ENCODE data around the gene TENT5C. TPM values are rescaled to one million over a fixed set of nuclear protein-coding genes. Genes with fewer than 3 reads are reported as not detected.

Gene TENT5C
- total and polyA plus RNA-seq, 8 donors = 11.6 to 25.8 (median 15.9) TPM

- ATAC-seq = no peak
- Histone ChIP-seq H3K9me3 (no peaks in the 10 kb centered on the region), H3K4me3 (no peak overlapping the region), H3K36me3 (no peaks in the 10 kb centered on the region), H3K27me3 (no peaks in the 10 kb centered on the region), H3K27ac (no peak overlapping the region), H3K4me1 (peaks cover 0 to 3% of the 10 kb centered on the region in 2 donors)
- TF ChIP-seq, protein P1, sequence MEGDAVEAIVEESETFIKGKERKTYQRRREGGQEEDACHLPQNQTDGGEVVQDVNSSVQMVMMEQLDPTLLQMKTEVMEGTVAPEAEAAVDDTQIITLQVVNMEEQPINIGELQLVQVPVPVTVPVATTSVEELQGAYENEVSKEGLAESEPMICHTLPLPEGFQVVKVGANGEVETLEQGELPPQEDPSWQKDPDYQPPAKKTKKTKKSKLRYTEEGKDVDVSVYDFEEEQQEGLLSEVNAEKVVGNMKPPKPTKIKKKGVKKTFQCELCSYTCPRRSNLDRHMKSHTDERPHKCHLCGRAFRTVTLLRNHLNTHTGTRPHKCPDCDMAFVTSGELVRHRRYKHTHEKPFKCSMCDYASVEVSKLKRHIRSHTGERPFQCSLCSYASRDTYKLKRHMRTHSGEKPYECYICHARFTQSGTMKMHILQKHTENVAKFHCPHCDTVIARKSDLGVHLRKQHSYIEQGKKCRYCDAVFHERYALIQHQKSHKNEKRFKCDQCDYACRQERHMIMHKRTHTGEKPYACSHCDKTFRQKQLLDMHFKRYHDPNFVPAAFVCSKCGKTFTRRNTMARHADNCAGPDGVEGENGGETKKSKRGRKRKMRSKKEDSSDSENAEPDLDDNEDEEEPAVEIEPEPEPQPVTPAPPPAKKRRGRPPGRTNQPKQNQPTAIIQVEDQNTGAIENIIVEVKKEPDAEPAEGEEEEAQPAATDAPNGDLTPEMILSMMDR (IDR thresholded peaks at IDR 0.05) = no peak
- no peak for DNase-seq
- intact Hi-C loops (cut with DNase I) = no loop called here
Measured at GRCh38 chr1:117651616-117652015, 45.8 kb downstream of the TENT5C start.

DNA sequence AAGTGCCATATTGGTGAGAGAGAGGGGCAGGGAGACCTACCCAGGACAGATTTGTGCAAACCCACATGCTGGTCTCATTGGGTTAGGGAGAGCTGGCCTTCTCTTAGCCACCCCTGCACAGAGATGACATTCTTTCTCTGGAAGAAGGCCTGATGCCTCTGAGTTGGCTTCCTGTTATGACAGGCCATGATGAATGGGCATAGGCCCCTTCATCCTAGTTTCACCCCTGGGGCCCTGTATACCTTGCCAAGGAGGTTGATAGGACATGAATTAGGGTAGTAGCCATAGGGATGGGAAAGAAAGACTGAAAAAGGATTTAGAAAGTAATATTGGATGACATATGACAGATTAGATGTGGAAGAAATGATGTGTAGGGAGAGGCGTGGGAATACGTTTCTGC is 46.6 kb downstream of the TENT5C start:
- no peak for ATAC-seq
- intact Hi-C loops (cut with DNase I) = no loop called here
- Histone ChIP-seq H3K4me3 (no peak overlapping the region), H3K36me3 (no peaks in the 10 kb centered on the region), H3K4me1 (peaks cover 0 to 10% of the 10 kb centered on the region in 2 donors), H3K27me3 (no peaks in the 10 kb centered on the region), H3K9me3 (no peaks in the 10 kb centered on the region), H3K27ac (no peak overlapping the region)
- no peak for DNase-seq
- TF ChIP-seq, protein P1 (IDR thresholded peaks at IDR 0.05) = no peak

DNA sequence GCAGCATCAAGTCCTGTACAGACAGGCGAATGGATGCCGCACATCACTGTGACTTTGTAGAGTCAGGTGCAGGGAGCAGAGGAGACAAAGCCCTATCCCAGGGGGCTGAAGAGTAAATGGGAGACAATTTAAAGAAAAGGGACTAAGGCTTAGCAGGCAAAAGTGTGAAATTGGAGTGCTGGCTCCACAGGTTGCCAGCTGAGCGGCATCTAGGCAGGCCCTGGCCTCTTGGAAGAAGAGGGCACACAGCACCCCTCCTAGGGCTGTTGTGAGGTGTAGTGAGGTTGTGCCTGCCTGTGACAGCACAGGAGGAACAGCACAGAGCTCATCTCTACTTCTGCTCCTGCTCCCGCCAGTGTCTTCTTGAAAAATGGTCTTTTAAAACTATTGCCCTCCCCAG is 47.3 kb downstream of the TENT5C start:
- TF ChIP-seq, protein P1 (IDR thresholded peaks at IDR 0.05) = no peak
- no peaks in the 10 kb centered on the region for H3K36me3 ChIP-seq
- peaks cover 0 to 10% of the 10 kb centered on the region in 2 donors for H3K4me1 ChIP-seq
- no peak overlapping the region for H3K27ac ChIP-seq
- ATAC-seq (no peak), DNase-seq (no peak)
- no peaks in the 10 kb centered on the region for H3K27me3 ChIP-seq
- H3K9me3 ChIP-seq = no peaks in the 10 kb centered on the region
- intact Hi-C loops (cut with DNase I) = no loop called here
- H3K4me3 ChIP-seq = no peak overlapping the region

- Histone ChIP-seq H3K4me1 (peaks cover 0 to 10% of the 10 kb centered on the region in 2 donors), H3K36me3 (no peaks in the 10 kb centered on the region), H3K4me3 (no peak overlapping the region), H3K9me3 (no peaks in the 10 kb centered on the region), H3K27me3 (no peaks in the 10 kb centered on the region), H3K27ac (no peak overlapping the region)
- no peak for DNase-seq
- intact Hi-C loops (cut with DNase I) = no loop called here
- ATAC-seq = no peak
- TF ChIP-seq, protein P1 (IDR thresholded peaks at IDR 0.05) = no peak
Measured at GRCh38 chr1:117653732-117654492, 48.1 kb downstream of the TENT5C start.

DNA sequence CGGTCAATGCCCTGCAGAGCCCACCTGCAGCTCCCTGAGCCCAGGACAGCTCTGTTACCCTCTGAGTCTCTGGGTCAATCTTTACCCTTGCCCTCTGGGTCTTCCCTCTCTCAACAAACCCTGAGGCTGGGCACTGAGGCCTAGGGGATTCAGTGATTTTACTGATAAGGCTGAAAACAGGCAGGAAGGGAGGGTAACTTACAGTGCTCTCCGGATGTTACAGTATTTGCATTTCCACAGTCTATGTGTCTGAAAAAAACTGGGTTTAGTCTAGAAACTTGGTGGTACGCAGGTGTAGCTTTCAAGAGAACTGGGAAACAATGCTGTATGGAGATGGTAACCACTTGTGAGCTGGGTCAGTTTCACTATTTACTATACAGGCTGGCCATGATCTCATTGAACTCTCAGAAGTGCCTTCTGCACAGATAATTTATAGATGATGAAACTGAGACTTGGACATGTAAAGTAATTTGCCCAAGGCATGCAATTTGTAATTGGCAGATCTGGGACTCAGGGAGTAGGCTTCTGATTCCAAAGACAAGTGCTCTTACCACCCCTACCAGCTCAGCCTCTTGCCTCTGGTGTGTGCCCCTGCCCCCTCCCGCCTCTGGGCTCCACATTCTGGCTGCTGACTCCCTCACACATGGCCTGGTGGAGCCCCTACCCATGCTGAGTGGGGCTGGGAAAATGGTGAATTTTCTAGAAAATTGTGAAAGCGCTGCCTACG is 48.8 kb downstream of the TENT5C start:
- ATAC-seq = peak; percentile 34
- Histone ChIP-seq H3K9me3 (no peaks in the 10 kb centered on the region), H3K4me1 (peaks cover 0 to 10% of the 10 kb centered on the region in 2 donors), H3K27ac (no peak overlapping the region), H3K4me3 (no peak overlapping the region), H3K36me3 (no peaks in the 10 kb centered on the region), H3K27me3 (no peaks in the 10 kb centered on the region)
- no peak for DNase-seq
- TF ChIP-seq, protein P1 (IDR thresholded peaks at IDR 0.05) = no peak
- intact Hi-C loops (cut with DNase I) = no loop called here
